HG02610 (cell line): Measurements from ENCODE around the gene TSLP.

Experiments
- ATAC-seq: cut with Tn5 transposase; IDR thresholded peaks from one replicate; pipeline ENCODE4 v1.9.1; 2021; ENCODE audit warnings: mild to moderate bottlenecking, moderate library complexity; ENCODE audit not compliant: unreplicated experiment

TSLP gene

DNA sequence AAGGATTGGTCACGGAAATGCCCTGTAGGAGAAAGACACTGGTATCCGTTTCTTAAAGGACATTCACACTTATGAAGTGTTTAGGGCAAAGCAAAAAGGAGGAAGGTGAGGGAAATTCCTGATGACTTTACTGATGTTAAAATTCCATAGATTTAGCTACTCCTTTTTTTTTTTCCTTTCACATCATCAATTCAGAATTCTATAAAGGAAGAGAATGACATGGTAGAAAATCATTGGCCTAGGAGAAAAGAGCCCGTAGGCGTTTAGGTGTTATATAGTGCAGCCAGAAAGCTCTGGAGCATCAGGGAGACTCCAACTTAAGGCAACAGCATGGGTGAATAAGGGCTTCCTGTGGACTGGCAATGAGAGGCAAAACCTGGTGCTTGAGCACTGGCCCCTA lies at the start of gene TSLP:
Gene TSLP, plus strand, starts transcription at position 301 of the 400 bp plus-strand sequence. CDS start 178 bp downstream, outside the sequence.
- no peak for ATAC-seq

DNA sequence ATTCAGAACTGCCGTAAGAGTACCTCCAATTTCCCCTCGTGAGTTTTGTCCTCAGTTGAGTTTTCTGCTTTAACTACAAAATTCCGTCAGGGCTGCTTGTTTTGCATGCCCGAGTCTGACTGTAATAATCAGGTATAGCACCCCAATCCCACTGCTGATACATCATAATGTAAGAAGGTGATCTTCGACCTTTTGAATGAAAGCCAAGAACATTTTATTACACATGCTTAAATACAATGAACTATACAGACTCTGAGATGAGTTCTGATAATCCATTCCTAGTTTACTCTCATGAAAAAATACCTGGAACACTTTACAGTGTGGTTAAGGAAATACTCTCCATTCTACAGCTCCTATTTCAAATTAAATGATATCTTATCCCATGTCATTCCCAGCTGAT lies 49.2 kb upstream of the TSLP start:
- no peak for ATAC-seq

DNA sequence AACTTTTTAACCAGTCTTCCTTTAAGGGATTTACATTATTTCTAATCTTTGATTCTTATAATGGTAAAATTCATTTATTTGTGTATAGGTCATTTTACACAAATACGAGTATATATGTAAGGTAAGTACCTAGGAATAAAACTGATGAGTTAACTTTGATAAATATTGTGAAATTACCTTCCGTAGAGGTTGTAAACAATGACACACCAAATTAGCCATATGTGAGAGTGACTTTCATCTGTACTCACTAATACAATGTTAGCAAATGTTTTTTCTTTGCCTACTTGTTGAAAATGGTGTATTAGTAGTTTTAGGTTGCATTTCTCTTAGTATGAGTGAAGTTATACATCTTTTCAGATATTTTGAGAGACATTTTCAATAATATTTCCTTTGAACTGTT lies 42.6 kb upstream of the TSLP start:
- no peak for ATAC-seq

GRCh38 chr5:111043712-111044506 lies 27.6 kb upstream of the TSLP start:
- no peak for ATAC-seq

- no peak for ATAC-seq
Observed at GRCh38 chr5:111058064-111058463, 13.4 kb upstream of the TSLP start.

GRCh38 chr5:111060169-111060568 lies 11.3 kb upstream of the TSLP start:
- no peak for ATAC-seq

DNA sequence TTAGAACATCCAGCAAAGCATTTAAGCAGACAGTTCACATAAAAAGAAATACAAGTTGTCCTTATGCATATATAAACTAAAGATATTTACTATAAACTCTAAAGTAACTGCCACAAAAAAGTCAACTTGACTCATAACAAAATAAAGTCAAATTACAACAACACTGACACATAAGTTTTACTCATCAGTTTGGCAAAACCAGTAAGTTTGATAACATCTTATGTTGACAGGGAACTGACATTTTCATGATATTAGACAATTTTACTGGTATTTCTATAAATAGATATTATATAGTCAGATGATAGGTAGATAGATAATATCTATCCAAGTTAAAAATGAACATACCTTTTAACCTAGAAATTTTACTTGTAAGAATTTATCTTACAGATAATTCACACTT lies 9.9 kb upstream of the TSLP start:
- ATAC-seq: no peak

DNA sequence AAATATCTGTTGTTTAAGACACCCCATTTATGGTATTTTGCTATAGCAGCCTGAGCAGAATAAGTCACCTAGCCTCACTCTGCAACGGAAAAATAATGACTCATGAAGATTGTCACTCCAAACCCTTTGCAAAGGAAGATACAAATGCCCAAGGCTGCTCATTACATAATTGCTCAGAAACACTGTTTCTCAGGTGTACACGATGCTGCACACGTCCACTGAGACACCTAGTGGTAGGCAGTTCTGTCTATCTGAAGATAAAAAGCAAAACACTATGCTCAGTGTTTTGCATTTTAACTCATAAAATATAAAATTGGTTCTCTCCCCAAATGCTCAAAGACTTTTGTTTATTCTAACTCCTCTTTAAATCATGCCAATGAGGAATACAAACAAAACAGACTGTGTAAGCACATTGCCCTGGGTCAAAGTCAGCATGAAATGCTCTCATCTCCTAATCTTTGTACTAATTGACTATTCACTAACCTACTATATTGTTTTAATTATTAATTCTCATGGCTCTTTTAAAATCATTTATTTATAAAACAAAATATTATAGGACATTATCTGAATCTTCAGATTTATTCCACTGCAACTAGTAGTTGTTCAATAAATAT lies 7.7 kb upstream of the TSLP start:
- peak; percentile 53 for ATAC-seq

GRCh38 chr5:111066261-111066938 lies 5.1 kb upstream of the TSLP start:
- ATAC-seq: no peak

DNA sequence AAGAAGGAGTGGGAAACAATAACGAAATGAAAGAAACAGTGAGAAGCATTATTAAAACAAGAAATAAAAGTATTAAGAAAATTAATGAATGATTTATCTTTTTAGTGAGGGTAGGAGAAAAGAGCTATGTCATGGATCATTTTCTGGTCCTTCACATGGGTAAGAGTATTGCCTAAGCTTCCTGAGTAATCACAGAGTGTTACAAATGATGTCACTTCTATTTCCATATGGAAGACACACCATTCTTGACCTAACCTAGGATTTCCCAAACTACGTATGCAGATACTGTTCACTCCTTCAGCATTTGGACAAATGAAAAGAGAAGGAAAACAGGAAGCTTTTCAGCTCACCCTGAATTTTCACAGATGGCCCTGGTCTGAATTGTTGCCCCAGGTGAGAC lies 3.3 kb upstream of the TSLP start:
- no peak for ATAC-seq

- no peak for ATAC-seq
Observed at GRCh38 chr5:111069839-111070238, 1.7 kb upstream of the TSLP start.

DNA sequence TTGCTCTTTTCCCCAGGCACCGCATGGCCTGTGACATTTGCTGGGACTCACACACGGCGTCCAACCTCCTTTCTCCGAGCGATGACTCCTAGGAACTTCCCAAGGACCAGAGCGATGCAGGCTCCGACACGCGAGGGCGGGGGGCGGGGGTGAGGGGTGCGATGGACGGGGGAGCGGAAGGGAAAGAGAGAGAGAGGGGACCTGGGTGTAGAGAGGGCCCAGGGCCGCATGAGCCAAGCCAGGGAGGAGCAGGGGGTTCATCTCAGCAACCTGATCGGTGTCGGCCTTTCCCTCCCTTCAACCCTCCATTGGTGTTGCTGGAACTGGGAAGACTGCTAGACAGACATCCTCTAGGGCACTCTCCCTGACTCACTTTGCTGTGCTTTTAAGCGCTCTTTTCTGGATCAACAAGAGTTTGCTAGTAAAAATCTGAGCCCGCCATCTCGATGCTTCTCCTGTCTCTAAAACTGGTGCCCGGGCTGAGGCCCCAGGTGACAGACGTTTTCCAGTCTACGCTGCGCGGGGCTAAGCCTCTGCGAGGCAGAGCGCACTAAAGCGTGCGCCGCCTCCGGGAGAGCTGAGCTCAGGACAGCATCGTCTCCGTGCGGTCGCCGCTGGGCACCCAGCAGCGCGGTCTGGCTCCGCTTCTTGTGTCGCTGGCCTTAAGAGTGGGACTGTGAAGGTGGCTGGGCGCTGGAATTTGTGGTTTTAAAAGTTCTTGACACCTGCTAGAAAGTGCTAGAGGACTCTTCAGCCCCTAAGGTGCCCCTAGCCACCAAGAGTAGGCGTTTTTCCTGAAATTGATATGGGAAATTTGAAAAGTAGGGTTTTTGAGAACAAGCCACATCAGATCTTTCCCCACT lies 1.0 kb upstream of the TSLP start:
- no peak for ATAC-seq

- peak; percentile 66 for ATAC-seq
Observed at GRCh38 chr5:111072949-111073682, 1.6 kb downstream of the TSLP start.

- no peak for ATAC-seq
Observed at GRCh38 chr5:111074244-111074643, 2.7 kb downstream of the TSLP start.

DNA sequence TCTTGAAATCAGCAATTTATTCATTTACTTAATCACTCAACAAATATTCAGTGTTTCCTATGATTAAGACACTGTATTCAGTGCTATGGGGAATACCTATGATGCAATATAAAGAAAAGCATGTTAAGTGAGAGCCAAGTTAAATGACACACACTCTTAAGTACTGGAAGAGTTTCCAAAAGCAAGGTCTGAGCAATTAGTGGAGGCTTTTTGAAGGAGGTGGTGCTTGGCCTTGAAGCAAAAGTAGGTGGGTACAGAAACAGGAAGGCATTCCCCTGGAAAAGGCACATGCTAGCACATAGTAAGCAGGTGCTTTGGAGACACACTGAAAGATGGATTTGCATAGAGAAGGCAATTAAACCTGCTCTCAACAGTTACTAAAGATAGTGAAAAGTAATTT lies 4.0 kb downstream of the TSLP start:
- no peak for ATAC-seq

GRCh38 chr5:111076091-111076490 lies 4.6 kb downstream of the TSLP start:
- no peak for ATAC-seq

- ATAC-seq: no peak
Observed at GRCh38 chr5:111077678-111078077, 6.2 kb downstream of the TSLP start.

- ATAC-seq: no peak
Observed at GRCh38 chr5:111079846-111080245, 8.3 kb downstream of the TSLP start.

- ATAC-seq: no peak
Observed at GRCh38 chr5:111083323-111083722, 11.8 kb downstream of the TSLP start.

DNA sequence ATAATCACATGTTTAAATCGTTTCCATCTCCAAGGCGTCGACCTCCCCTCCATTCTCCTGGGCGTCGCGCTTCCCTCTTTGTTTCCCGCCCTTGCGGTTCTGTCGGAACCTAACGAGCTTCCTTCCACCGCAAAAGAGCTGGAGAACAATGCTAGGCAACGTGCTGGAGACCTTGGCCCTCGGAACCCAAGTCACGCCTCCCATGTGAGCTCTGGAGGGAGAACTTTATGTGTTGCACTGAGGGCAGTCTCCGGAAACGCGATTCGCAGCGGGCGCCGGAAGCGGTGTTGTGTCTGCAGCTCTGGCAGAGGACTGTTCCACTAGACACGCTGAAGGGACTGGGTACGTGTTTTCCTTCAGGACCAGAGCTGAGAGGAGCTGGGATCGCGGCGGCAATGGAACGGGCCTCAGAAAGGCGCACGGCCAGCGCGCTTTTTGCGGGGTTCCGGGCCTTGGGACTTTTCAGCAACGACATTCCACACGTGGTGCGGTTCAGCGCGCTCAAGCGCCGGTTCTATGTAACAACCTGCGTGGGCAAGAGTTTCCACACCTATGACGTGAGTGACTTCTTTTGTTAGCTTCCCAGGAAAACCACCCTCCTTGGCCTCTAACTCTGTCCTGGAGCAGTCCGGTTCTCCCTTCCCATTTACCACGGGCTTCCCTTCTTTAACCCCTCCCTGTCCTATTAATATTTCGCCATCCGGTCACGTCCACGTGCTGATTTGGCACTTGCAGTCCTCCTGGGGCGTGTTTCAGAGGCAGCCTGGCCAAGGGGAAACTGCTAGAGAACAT lies 20.7 kb downstream of the TSLP start, which contains the start of gene WDR36:
Gene WDR36, plus strand, starts transcription at position 287 of the 792 bp plus-strand sequence. Its CDS starts 109 bp downstream, at position 396.
- ATAC-seq: peak; percentile 96
